Vagina (tissue), 2 donors: ENCODE results near the gene GRIA1. TPM values are rescaled to one million over a fixed set of nuclear protein-coding genes. Genes with fewer than 3 reads are reported as not detected.

Experiments
- DNase-seq, 2 donors: peaks; one replicate each; pipeline ENCODE4 v3.0.0-alpha.2; 2017; ENCODE audit errors: extremely low spot score in 2 of 2
- H3K27ac ChIP-seq: fragments of 200-600 bp; sonication (generic); one replicate; pipeline ENCODE4 v1.5.1; 2019
- H3K27me3 ChIP-seq: fragments of 200-600 bp; sonication (generic); one replicate; pipeline ENCODE4 v1.5.1; 2019
- H3K36me3 ChIP-seq, 2 donors: fragments of 200-600 bp; sonication (generic); one replicate each; pipeline ENCODE4 v1.5.1; 2017 to 2019
- H3K4me1 ChIP-seq: fragments of 200-600 bp; sonication (generic); one replicate; pipeline ENCODE4 v1.5.1; 2019
- H3K4me3 ChIP-seq, 2 donors: fragments of 200-600 bp; sonication (generic); 1 replicate in 1 of 2; 2 replicates in 1 of 2; pipeline ENCODE4 v1.5.1; 2016 to 2019
- H3K9me3 ChIP-seq: fragments of 200-600 bp; sonication (generic); one replicate; pipeline ENCODE4 v1.5.1; 2019
- POLR2A ChIP-seq, 2 donors: fragments of 450-650 bp; IDR thresholded peaks; one replicate each; pipeline ENCODE4 v1.6.1; 2017; ENCODE audit warnings: antibody characterized with exemption in 2 of 2, mild to moderate bottlenecking in 2 of 2, moderate library complexity in 2 of 2
- POLR2AphosphoS5 ChIP-seq, 2 donors: sonication (generic); formaldehyde crosslinking; IDR thresholded peaks; one replicate each; pipeline ENCODE4 v1.9.0; 2017; ENCODE audit warnings: antibody characterized with exemption in 2 of 2, mild to moderate bottlenecking in 2 of 2, low read depth in 1 of 2; ENCODE audit not compliant: insufficient read depth in 1 of 2
- intact Hi-C: fragments of 100-400 bp; cut with DNase I; formaldehyde crosslinking; loops from one replicate; pipeline ENCODE4 v1.15.1; 2023
- total RNA-seq: library from RNA; depleted of rRNA; stranded (reverse); fragments of >200 nt; gene quantifications from one replicate; pipeline ENCODE4 v1.2.3, GENCODE V29; 2016
- TF ChIP-seq, protein P1 (sequence below), 3 experiments: fragments of 450-650 bp in 2 of 3; fragments of 200-600 bp in 1 of 3; sonication (generic) in 1 of 3; IDR thresholded peaks; one replicate each; pipeline ENCODE4 v1.5.1; 2017 to 2019; ENCODE audit warnings: antibody characterized with exemption in 3 of 3, mild to moderate bottlenecking in 2 of 3, moderate library complexity in 2 of 3

The GRIA1 gene
- total RNA-seq, 1 donor from 2014 or later: not detected

DNA sequence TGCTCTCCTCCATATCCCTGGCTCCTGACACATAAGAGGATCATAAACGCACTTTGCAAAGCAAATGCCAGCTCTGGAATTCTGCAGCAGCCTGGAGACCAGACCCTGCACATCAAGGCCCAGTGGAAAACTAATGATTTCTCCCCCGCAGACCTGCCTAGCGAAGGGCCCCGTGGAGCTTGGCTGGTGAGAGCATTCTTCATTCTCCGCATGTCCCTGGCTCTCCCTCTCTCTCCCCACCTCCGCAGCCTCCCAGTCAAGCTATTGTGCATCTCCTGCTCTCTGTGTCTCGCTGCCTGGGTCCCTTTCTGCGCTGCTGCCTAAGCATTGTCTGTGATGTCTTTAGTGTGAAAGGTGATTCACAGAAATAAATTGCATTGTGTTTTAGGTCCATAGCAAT, 46.7 kb downstream of the GRIA1 start:
- DNase-seq: no peak
- H3K4me3 ChIP-seq: no peak overlapping the region
- H3K27ac ChIP-seq: no peak overlapping the region
- H3K4me1 ChIP-seq: no peaks in the 10 kb centered on the region
- no peaks in the 10 kb centered on the region for H3K9me3 ChIP-seq
- intact Hi-C loops: no loop called here
- H3K36me3 ChIP-seq: no peaks in the 10 kb centered on the region
- no peak for TF ChIP-seq POLR2A (IDR thresholded peaks at IDR 0.05)
- no peak for TF ChIP-seq POLR2AphosphoS5 (IDR thresholded peaks at IDR 0.05; ENCODE audit: insufficient read depth in 1 of 2, low read depth in 1 of 2)
- H3K27me3 ChIP-seq: no peaks in the 10 kb centered on the region

DNA sequence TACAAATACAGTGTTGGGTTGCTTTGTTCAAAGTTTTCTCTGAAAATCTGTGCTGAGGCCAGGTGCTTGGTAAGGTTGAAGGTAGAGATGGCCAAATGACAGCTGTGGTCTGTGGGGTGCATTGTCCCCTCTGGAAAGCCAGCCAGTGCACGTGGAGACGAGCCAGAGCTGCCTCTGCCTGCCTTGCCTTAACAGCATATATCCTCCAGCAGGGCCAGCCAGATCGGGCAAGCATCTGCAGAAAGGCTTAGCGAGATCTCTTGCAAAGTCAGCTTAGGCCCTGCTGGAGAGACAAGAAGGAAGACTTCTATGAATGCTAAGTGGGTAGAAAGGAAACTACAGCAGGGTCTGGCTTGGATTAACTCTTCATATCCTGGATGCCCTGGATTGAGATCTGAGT, 49.5 kb downstream of the GRIA1 start:
- intact Hi-C loops: no loop called here
- no peak for DNase-seq
- Histone ChIP-seq H3K36me3 (no peaks in the 10 kb centered on the region), H3K27ac (no peak overlapping the region), H3K9me3 (no peaks in the 10 kb centered on the region), H3K4me1 (no peaks in the 10 kb centered on the region), H3K4me3 (no peak overlapping the region), H3K27me3 (no peaks in the 10 kb centered on the region)
- TF ChIP-seq POLR2A (IDR thresholded peaks at IDR 0.05): no peak
- TF ChIP-seq, protein P1, sequence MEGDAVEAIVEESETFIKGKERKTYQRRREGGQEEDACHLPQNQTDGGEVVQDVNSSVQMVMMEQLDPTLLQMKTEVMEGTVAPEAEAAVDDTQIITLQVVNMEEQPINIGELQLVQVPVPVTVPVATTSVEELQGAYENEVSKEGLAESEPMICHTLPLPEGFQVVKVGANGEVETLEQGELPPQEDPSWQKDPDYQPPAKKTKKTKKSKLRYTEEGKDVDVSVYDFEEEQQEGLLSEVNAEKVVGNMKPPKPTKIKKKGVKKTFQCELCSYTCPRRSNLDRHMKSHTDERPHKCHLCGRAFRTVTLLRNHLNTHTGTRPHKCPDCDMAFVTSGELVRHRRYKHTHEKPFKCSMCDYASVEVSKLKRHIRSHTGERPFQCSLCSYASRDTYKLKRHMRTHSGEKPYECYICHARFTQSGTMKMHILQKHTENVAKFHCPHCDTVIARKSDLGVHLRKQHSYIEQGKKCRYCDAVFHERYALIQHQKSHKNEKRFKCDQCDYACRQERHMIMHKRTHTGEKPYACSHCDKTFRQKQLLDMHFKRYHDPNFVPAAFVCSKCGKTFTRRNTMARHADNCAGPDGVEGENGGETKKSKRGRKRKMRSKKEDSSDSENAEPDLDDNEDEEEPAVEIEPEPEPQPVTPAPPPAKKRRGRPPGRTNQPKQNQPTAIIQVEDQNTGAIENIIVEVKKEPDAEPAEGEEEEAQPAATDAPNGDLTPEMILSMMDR (IDR thresholded peaks at IDR 0.05): no peak
- TF ChIP-seq POLR2AphosphoS5 (IDR thresholded peaks at IDR 0.05; ENCODE audit: insufficient read depth in 1 of 2, low read depth in 1 of 2): no peak

DNA sequence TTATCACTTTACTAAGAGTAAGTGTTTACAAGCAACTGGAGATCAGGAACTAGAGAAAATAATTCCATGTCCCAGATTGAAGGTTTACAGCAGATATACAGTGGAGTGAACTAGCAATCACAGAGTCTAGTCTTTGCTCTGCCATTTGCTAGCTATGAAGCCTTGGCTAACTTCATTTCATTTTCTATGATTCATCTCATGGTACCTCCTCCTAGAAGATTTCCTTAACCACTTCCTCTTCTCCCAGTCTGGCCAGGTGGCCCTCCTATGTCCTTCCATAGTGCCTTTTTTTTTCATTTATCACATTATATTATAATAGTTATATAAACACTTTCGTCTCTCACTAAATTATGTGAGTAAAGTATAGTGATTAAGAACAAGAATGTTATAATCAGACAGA, 52.1 kb downstream of the GRIA1 start:
- DNase-seq: no peak
- no peaks in the 10 kb centered on the region for H3K36me3 ChIP-seq
- no peak overlapping the region for H3K27ac ChIP-seq
- no peak for TF ChIP-seq POLR2A (IDR thresholded peaks at IDR 0.05)
- TF ChIP-seq, protein P1 (IDR thresholded peaks at IDR 0.05): no peak
- no peak for TF ChIP-seq POLR2AphosphoS5 (IDR thresholded peaks at IDR 0.05; ENCODE audit: insufficient read depth in 1 of 2, low read depth in 1 of 2)
- H3K27me3 ChIP-seq: no peaks in the 10 kb centered on the region
- H3K4me3 ChIP-seq: no peak overlapping the region
- no peaks in the 10 kb centered on the region for H3K9me3 ChIP-seq
- intact Hi-C loops: no loop called here
- H3K4me1 ChIP-seq: no peaks in the 10 kb centered on the region

DNA sequence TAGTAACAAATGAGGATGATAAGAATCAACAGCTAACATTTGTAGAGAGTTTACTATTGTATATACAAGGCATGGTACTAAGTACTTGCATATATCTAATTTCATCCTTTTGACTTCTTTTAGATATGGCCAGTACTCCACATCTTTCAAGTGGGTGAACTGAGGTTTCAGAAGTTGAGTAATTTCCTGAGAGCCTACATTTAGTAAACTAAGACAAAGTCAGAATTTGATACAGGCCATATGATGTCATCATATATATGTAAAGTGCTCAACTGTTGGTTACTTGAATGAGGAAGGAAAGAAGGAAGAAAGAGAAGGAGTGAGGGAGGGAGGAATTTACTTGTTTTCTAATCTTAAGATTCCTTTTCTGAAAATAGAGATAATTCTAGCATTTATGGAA, 52.8 kb downstream of the GRIA1 start:
- no peak for DNase-seq
- no peaks in the 10 kb centered on the region for H3K36me3 ChIP-seq
- no peaks in the 10 kb centered on the region for H3K9me3 ChIP-seq
- H3K4me3 ChIP-seq: no peak overlapping the region
- TF ChIP-seq, protein P1 (IDR thresholded peaks at IDR 0.05): no peak
- TF ChIP-seq POLR2A (IDR thresholded peaks at IDR 0.05) (no peak), POLR2AphosphoS5 (IDR thresholded peaks at IDR 0.05; ENCODE audit: insufficient read depth in 1 of 2, low read depth in 1 of 2) (no peak)
- H3K27me3 ChIP-seq: no peaks in the 10 kb centered on the region
- H3K4me1 ChIP-seq: no peaks in the 10 kb centered on the region
- intact Hi-C loops: no loop called here
- H3K27ac ChIP-seq: no peak overlapping the region

DNA sequence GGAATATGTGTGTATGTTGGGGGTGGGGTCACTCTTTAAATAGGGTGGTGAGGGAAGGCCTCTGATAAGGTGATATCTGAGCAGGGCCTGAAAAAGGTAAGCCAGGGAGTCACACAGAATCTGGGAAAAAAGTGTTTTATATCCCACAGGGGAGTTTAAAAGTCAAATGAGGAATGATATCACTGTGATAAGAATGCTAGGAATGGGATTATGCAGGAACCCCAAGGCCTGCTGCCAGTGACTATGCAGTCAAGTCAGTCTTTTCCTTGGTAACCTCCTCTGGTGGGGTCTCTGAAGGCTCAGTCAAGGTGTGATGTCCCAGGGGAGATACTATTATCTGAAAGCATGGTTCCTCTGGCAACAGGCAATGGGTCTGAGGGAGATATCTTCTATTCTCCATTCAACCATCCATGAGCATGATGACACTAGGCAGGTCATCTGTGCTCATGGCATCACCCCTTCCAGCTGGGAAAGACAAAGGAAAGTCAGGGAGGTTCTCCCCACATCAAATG, 53.5 kb downstream of the GRIA1 start:
- no peak overlapping the region for H3K27ac ChIP-seq
- H3K36me3 ChIP-seq: no peaks in the 10 kb centered on the region
- no peaks in the 10 kb centered on the region for H3K27me3 ChIP-seq
- H3K4me3 ChIP-seq: no peak overlapping the region
- no peaks in the 10 kb centered on the region for H3K9me3 ChIP-seq
- no peak for DNase-seq
- no peak for TF ChIP-seq POLR2A (IDR thresholded peaks at IDR 0.05)
- TF ChIP-seq POLR2AphosphoS5 (IDR thresholded peaks at IDR 0.05; ENCODE audit: insufficient read depth in 1 of 2, low read depth in 1 of 2): no peak
- TF ChIP-seq, protein P1 (IDR thresholded peaks at IDR 0.05): no peak
- intact Hi-C loops: no loop called here
- H3K4me1 ChIP-seq: no peaks in the 10 kb centered on the region
